Measurements from ENCODE around the gene DRP2.

Gene DRP2

GRCh38 chrX:101219864-101220346 is 319 bp downstream of the DRP2 start:
- in situ Hi-C loops (cut with MboI; ENCODE audit: low pct_unique_long_range_greater_than_20kb, low sequenced_read_pairs, unreplicated experiment): loop anchor here (25.0 kb wide), 1 partner anchor 333 kb away; no protein-coding TSS in a partner anchor
- no peak for DNase-seq (ENCODE audit: low spot score)
- no peak for TF ChIP-seq CTCF (IDR thresholded peaks at IDR 0.05; ENCODE audit: extremely low read depth, insufficient read depth, missing control alignments)

GRCh38 chrX:101220662-101221260 is 1.2 kb downstream of the DRP2 start:
- in situ Hi-C loops (cut with MboI; ENCODE audit: low pct_unique_long_range_greater_than_20kb, low sequenced_read_pairs, unreplicated experiment): loop anchor here (25.0 kb wide), 1 partner anchor 333 kb away; no protein-coding TSS in a partner anchor
- DNase-seq (ENCODE audit: low spot score): no peak
- no peak for TF ChIP-seq CTCF (IDR thresholded peaks at IDR 0.05; ENCODE audit: extremely low read depth, insufficient read depth, missing control alignments)

- TF ChIP-seq CTCF (IDR thresholded peaks at IDR 0.05; ENCODE audit: extremely low read depth, insufficient read depth, missing control alignments): no peak
- in situ Hi-C loops (cut with MboI; ENCODE audit: low pct_unique_long_range_greater_than_20kb, low sequenced_read_pairs, unreplicated experiment): loop anchor here (25.0 kb wide), 1 partner anchor 336 kb away; no protein-coding TSS in a partner anchor
Observed at GRCh38 chrX:101223226-101223625, 3.6 kb downstream of the DRP2 start.

DNA sequence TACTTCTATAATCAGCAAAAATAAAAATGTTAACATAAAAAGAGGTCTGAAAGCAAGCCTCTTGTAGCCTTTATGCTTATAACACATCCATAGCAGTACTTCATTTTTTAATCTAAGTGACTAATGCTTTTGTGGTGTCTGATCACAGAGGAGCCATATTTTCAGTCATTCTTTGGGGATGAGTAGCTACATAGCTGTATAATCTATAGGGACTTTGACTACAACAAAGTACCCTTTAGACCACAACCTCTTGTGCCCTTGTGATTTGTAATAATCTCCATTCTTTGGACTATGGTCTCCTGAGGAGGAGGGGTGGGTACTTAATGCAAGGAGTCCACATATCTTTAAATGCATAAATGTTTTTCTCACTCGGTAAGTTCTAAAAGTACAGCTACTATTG is 9.6 kb downstream of the DRP2 start:
- no peak for DNase-seq (ENCODE audit: low spot score)
- in situ Hi-C loops (cut with MboI; ENCODE audit: low pct_unique_long_range_greater_than_20kb, low sequenced_read_pairs, unreplicated experiment): no loop called here

More at GRCh38 chrX:101223226-101223625, 3.6 kb downstream of the DRP2 start:
- DNase-seq (ENCODE audit: low spot score): no peak

GRCh38 chrX:101230636-101231035 is 11.1 kb downstream of the DRP2 start:
- in situ Hi-C loops (cut with MboI; ENCODE audit: low pct_unique_long_range_greater_than_20kb, low sequenced_read_pairs, unreplicated experiment): no loop called here
- DNase-seq (ENCODE audit: low spot score): no peak
- no peak for TF ChIP-seq CTCF (IDR thresholded peaks at IDR 0.05; ENCODE audit: extremely low read depth, insufficient read depth, missing control alignments)

More for the DNA sequence above, 9.6 kb downstream of the DRP2 start:
- no peak for TF ChIP-seq CTCF (IDR thresholded peaks at IDR 0.05; ENCODE audit: extremely low read depth, insufficient read depth, missing control alignments)

DNA sequence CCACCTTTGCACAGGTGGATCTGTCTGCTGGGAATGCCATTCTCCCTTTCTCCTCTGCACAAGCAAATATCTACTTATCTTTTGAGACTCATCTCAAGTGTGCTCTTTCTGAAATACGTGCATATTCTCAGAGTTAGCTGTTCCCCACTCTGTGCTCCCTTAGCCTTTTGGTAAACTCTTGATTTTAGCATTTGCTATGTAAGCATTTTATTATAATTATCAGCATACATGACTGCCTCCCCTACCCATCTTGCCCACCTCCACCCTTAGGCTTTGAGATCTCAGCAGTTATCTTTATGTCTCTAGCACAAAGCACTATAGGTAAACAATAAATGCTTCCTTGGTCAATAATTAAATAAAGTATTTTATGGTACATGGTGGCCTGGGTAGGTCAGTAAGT is 11.5 kb downstream of the DRP2 start:
- no peak for TF ChIP-seq CTCF (IDR thresholded peaks at IDR 0.05; ENCODE audit: extremely low read depth, insufficient read depth, missing control alignments)
- in situ Hi-C loops (cut with MboI; ENCODE audit: low pct_unique_long_range_greater_than_20kb, low sequenced_read_pairs, unreplicated experiment): no loop called here
- DNase-seq (ENCODE audit: low spot score): no peak
